Ishikawa (cell line): ENCODE results near the gene ZNF850.

Experiments used
- CEBPB ChIP-seq: IDR thresholded peaks from 2 replicates; pipeline ENCODE4 v1.6.1; 2012
- CREB1 ChIP-seq: IDR thresholded peaks from 2 replicates; pipeline ENCODE4 v1.6.1; 2012; ENCODE audit warnings: low read depth
- EGR1 ChIP-seq: IDR thresholded peaks from 2 replicates; pipeline ENCODE4 v1.6.1; 2012
- EP300 ChIP-seq: IDR thresholded peaks from 2 replicates; pipeline ENCODE4 v1.6.1; 2012; ENCODE audit warnings: borderline replicate concordance
- FOXM1 ChIP-seq: IDR thresholded peaks from 2 replicates; pipeline ENCODE4 v1.6.1; 2012; ENCODE audit warnings: low read depth, borderline replicate concordance
- NFIC ChIP-seq: IDR thresholded peaks from 2 replicates; pipeline ENCODE4 v1.6.1; 2012
- RAD21 ChIP-seq: IDR thresholded peaks from 2 replicates; pipeline ENCODE4 v1.6.1; 2012; ENCODE audit warnings: low read depth
- TAF1 ChIP-seq: IDR thresholded peaks from 2 replicates; pipeline ENCODE4 v1.6.1; 2012; ENCODE audit warnings: low read depth, mild to moderate bottlenecking
- TCF12 ChIP-seq: IDR thresholded peaks from 2 replicates; pipeline ENCODE4 v1.6.1; 2012; ENCODE audit warnings: low read depth
- TEAD4 ChIP-seq: IDR thresholded peaks from 2 replicates; pipeline ENCODE4 v1.6.1; 2012
- YY1 ChIP-seq: IDR thresholded peaks from 2 replicates; pipeline ENCODE4 v1.6.1; 2012; ENCODE audit warnings: low read depth
- ZBTB7A ChIP-seq: IDR thresholded peaks from 2 replicates; pipeline ENCODE4 v1.6.1; 2012; ENCODE audit warnings: low read depth
- TF ChIP-seq, protein P1 (sequence below): IDR thresholded peaks from 2 replicates; pipeline ENCODE4 v1.6.1; 2012; ENCODE audit warnings: low read depth, mild to moderate bottlenecking
- TF ChIP-seq, protein P2 (sequence below): IDR thresholded peaks from 2 replicates; pipeline ENCODE4 v1.6.1; 2012
- TF ChIP-seq, protein P3 (sequence below): IDR thresholded peaks from 2 replicates; pipeline ENCODE4 v1.6.1; 2012

Gene ZNF850

DNA sequence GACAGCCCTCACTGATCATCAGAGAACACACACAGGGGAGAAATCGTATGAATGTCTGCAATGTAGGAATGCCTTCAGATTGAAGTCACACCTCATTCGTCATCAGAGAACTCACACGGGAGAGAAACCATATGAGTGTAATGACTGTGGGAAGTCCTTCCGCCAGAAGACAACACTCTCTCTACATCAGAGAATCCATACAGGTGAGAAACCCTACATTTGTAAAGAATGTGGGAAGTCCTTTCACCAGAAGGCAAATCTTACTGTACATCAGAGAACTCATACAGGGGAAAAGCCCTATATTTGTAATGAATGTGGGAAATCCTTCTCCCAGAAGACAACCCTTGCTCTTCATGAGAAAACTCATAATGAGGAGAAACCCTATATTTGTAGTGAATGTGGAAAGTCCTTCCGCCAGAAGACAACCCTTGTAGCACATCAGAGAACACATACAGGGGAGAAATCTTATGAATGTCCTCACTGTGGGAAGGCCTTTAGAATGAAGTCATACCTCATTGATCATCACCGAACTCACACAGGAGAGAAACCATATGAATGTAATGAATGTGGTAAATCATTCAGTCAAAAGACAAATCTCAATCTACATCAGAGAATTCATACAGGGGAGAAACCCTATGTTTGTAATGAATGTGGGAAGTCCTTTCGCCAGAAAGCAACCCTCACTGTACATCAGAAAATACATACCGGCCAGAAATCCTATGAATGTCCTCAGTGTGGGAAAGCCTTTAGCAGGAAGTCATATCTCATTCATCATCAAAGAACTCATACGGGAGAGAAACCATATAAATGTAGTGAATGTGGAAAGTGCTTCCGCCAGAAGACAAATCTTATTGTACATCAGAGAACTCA lies 52.7 kb downstream of the ZNF850 start:
- TF ChIP-seq TEAD4 (no peak), FOXM1 (no peak), TAF1 (no peak), YY1 (no peak), ZBTB7A (no peak), EP300 (no peak), NFIC (no peak), RAD21 (no peak), CEBPB (no peak), EGR1 (no peak)
- TF ChIP-seq, protein P1, sequence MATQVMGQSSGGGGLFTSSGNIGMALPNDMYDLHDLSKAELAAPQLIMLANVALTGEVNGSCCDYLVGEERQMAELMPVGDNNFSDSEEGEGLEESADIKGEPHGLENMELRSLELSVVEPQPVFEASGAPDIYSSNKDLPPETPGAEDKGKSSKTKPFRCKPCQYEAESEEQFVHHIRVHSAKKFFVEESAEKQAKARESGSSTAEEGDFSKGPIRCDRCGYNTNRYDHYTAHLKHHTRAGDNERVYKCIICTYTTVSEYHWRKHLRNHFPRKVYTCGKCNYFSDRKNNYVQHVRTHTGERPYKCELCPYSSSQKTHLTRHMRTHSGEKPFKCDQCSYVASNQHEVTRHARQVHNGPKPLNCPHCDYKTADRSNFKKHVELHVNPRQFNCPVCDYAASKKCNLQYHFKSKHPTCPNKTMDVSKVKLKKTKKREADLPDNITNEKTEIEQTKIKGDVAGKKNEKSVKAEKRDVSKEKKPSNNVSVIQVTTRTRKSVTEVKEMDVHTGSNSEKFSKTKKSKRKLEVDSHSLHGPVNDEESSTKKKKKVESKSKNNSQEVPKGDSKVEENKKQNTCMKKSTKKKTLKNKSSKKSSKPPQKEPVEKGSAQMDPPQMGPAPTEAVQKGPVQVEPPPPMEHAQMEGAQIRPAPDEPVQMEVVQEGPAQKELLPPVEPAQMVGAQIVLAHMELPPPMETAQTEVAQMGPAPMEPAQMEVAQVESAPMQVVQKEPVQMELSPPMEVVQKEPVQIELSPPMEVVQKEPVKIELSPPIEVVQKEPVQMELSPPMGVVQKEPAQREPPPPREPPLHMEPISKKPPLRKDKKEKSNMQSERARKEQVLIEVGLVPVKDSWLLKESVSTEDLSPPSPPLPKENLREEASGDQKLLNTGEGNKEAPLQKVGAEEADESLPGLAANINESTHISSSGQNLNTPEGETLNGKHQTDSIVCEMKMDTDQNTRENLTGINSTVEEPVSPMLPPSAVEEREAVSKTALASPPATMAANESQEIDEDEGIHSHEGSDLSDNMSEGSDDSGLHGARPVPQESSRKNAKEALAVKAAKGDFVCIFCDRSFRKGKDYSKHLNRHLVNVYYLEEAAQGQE, result no peak
- TF ChIP-seq, protein P2, sequence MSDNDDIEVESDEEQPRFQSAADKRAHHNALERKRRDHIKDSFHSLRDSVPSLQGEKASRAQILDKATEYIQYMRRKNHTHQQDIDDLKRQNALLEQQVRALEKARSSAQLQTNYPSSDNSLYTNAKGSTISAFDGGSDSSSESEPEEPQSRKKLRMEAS, result no peak
- TF ChIP-seq, protein P3, sequence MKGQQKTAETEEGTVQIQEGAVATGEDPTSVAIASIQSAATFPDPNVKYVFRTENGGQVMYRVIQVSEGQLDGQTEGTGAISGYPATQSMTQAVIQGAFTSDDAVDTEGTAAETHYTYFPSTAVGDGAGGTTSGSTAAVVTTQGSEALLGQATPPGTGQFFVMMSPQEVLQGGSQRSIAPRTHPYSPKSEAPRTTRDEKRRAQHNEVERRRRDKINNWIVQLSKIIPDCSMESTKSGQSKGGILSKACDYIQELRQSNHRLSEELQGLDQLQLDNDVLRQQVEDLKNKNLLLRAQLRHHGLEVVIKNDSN, result no peak; the same call in none of the 2 replicates

DNA sequence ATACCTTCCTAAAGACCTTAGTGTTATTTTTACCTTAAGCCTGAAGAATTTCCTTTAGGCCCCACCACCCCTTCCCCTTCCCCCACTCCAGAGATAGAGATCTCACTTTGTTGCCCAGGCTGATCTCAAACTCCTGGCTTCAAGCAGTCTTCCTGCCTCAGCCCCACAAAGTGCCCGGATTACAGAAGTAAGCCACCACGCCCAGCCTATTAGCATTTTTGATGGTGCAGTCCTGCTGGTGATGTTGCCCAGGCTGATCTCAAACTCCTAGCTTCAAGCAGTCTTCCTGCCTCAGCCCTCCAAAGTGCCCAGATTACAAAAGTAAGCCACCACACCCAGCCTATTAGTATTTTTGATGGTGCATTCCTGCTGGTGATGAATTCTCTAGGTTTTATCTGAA lies 63.2 kb downstream of the ZNF850 start:
- no peak for TF ChIP-seq TAF1
- TF ChIP-seq EGR1, result no peak
- TF ChIP-seq FOXM1, result no peak
- TF ChIP-seq RAD21, result no peak
- TF ChIP-seq TEAD4, result no peak
- no peak for TF ChIP-seq CEBPB
- TF ChIP-seq, protein P3, result no peak
- no peak for TF ChIP-seq YY1

DNA sequence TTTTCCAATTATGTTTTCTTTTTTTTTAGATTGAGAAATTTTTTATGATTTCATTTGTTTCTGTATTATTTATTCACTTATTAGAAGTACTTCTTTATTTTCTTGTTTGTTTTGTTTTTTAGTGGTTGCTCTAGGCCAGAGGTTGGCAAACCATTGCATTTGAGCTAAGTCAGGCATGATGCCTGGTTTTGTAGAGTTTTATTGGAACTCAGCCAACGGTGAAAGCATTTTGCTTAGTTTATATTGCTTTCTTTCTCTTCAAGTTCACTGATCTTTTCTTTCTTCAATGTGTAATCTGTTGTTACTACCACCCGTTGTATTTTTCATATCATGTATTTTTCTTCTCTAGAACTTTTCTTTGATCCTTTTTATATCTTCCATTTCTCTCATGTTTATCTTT lies 65.5 kb downstream of the ZNF850 start:
- TF ChIP-seq TAF1 (no peak), FOXM1 (no peak), YY1 (no peak), CEBPB (no peak), ZBTB7A (no peak), CREB1 (no peak), EP300 (no peak), TCF12 (no peak), RAD21 (no peak), EGR1 (no peak), TEAD4 (no peak), NFIC (no peak)
- TF ChIP-seq, protein P2, result no peak
- TF ChIP-seq, protein P3, result no peak
- TF ChIP-seq, protein P1, result no peak

DNA sequence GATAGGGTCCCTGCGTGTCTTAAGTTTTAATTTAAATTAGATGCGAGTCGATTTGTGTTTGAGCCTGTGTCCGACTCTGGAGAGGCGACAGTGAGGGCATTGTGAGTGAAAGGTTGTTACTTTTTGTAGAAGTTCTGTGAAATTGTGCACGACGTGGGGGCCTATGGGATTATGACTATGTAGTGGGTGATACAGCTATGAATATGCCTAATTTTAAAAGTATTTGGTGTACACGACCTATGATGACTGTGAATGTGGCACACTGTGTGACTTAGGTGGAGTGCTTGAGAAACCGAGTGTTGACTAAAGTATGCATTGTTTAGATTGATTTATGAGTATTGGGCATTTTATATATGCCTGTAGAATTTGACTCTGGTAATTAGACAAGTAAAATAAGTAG lies 84.5 kb downstream of the ZNF850 start:
- no peak for TF ChIP-seq FOXM1
- TF ChIP-seq NFIC, result no peak
- TF ChIP-seq EGR1, result no peak
- TF ChIP-seq, protein P3, result no peak
- TF ChIP-seq ZBTB7A, result no peak
- TF ChIP-seq, protein P1, result no peak
- TF ChIP-seq TEAD4, result no peak
- TF ChIP-seq RAD21, result no peak
- no peak for TF ChIP-seq CEBPB
- no peak for TF ChIP-seq TAF1
- TF ChIP-seq, protein P2, result no peak
